ENCODE data around the gene TRIB2. TPM values are rescaled to one million over a fixed set of nuclear protein-coding genes. Genes with fewer than 3 reads are reported as not detected.

TRIB2 gene
- total and polyA plus RNA-seq, 2 donors (not counting 3 experiments of a cell fraction or from before 2014, with no cell fraction given), result 15.8 to 20.5 TPM

- TF ChIP-seq MAX (IDR thresholded peaks at IDR 0.05; ENCODE audit: insufficient read depth, insufficient read length), result no peak
- no peak for TF ChIP-seq POLR2AphosphoS5 (IDR thresholded peaks at IDR 0.05; ENCODE audit: insufficient read depth, low read depth, low read length)
- no peak for TF ChIP-seq POLR2A (IDR thresholded peaks at IDR 0.05; ENCODE audit: low read depth, low read length)
- TF ChIP-seq MYC (IDR thresholded peaks at IDR 0.05; ENCODE audit: low read depth, low read length), result no peak
- no peak for TF ChIP-seq CTCF (IDR thresholded peaks at IDR 0.05; ENCODE audit: extremely low read depth in 1 of 2, insufficient read depth in 1 of 2, low read depth in 1 of 2, low read length in 2 of 2)
- no peak for TF ChIP-seq GATA2 (IDR thresholded peaks at IDR 0.05; ENCODE audit: insufficient read depth, insufficient read length, low read depth, low read length)
- TF ChIP-seq EZH2 (IDR thresholded peaks at IDR 0.05; ENCODE audit: borderline replicate concordance, low read depth, low read length, severe bottlenecking), result no peak
- TF ChIP-seq FOS (IDR thresholded peaks at IDR 0.05; ENCODE audit: borderline replicate concordance, insufficient read depth, low read length), result no peak
- TF ChIP-seq JUN (IDR thresholded peaks at IDR 0.05; ENCODE audit: borderline replicate concordance, insufficient read depth, insufficient read length, low read depth), result no peak
- H3K36me3 ChIP-seq (ENCODE audit: control insufficient read depth in 2 of 2, extremely low read depth in 1 of 2, insufficient read depth in 2 of 2, low read length in 2 of 2), result no peaks in the 10 kb centered on the region
- H3K4me1 ChIP-seq (ENCODE audit: control insufficient read depth, extremely low read depth, insufficient read depth, low read length), result peaks cover 12% of the 10 kb centered on the region
- dilution Hi-C loops (cut with MboI; ENCODE audit: extremely low pct_ligation_motif_present, low sequenced_read_pairs) (loop anchor here (25.0 kb wide), 1 partner anchor 139 kb away; no protein-coding TSS in a partner anchor), intact Hi-C loops (cut with micrococcal nuclease) (loop anchor here (1.0 kb wide), 2 partner anchors 26 to 36 kb away; no protein-coding TSS in a partner anchor)
- no peak overlapping the region for H3K27ac ChIP-seq (ENCODE audit: insufficient read depth, low read depth, low read length)
- H3K4me3 ChIP-seq (replicated peaks in 1 of 3; ENCODE audit: insufficient read depth in 1 of 3, low read depth in 1 of 3, low read length in 3 of 3), result no peak overlapping the region
- H3K27me3 ChIP-seq (ENCODE audit: control insufficient read depth in 2 of 2, insufficient read depth in 2 of 2, low read length in 2 of 2), result no peaks in the 10 kb centered on the region
- DNase-seq (ENCODE audit: low read depth, low spot score), result no peak
- CTCF ChIA-PET, result interaction anchor here (1.3 to 2.5 kb wide), 3 partner anchors 15 to 305 kb away, joined by 3 to 26 read pairs (median 7); partner anchors contain the start of gene TRIB2
- H3K9me3 ChIP-seq (replicated peaks; ENCODE audit: control insufficient read depth, insufficient read depth, low read length), result no peaks in the 10 kb centered on the region
- H3K9ac ChIP-seq (replicated peaks; ENCODE audit: extremely low read depth, insufficient read depth, low read length), result no peak overlapping the region
- POLR2A ChIA-PET, result no interaction called here
- no TSS peak for BruUV-seq (replicated peaks)
- no peak overlapping the region for H3K4me2 ChIP-seq (ENCODE audit: insufficient read depth, low read length)
- FAIRE-seq, result no peak
- H2AFZ ChIP-seq (ENCODE audit: low read depth, low read length), result no peak overlapping the region
- H3K79me2 ChIP-seq (ENCODE audit: control insufficient read depth, insufficient read depth, low read length), result no peaks in the 10 kb centered on the region
- no peaks in the 10 kb centered on the region for H3K9me1 ChIP-seq (replicated peaks; ENCODE audit: control insufficient read depth, extremely low read depth, insufficient read depth, low read length)
- no peaks in the 10 kb centered on the region for H4K20me1 ChIP-seq (replicated peaks; ENCODE audit: control insufficient read depth, extremely low read depth, insufficient read depth, low read length)
Measured at GRCh38 chr2:12701786-12702167, 15.0 kb upstream of the TRIB2 start.
